Measurements from ENCODE around the gene INAFM1.
A peak's percentile ranks its signal among the peaks of the same experiment; 100 is the strongest.

Gene INAFM1

DNA sequence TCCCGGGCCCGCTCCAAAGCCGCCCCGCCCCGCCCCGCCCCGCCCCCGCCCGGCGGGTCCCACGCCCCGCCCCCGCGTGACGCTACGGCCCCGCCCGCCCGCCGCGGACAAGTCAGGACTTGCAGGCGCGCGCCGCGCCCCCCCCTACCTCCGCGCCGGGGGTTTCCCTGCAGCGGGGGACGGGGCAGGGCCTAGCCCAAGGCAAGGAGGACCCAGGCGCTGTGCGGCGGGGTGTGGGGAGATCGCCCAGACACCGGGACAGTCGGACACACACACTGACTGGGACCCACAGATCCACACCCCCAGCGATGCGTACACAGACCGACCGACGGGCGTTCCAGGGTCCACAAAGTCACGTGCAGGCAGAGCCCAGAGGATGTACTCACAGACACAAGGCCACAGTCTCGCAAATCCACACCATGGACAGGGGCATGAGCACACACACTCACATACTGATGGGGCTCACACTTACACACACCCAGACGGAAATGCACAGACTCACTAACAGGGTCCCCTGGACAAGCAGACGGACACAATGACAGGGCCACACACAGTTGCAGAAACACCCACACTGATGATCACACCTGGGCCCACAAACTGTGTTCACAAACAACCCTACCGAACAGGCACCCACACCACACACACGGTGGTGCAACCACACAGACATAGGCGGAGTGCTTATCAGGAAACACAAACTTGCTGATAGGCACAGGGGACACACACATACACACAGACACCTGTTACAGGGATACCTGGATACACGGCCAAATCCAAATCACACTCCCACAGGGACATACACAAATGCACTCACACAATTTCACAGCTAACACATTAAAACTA lies 43.2 kb upstream of the INAFM1 start:
- in situ Hi-C loops (cut with HindIII; ENCODE audit: low pct_unique_long_range_greater_than_20kb, low sequenced_read_pairs) = no loop called here
- peak in 1 of 2 experiments; percentile 70 for DNase-seq (ENCODE audit: low read depth in 1 of 2, low spot score in 1 of 2)
- no peak for TF ChIP-seq JUND (IDR thresholded peaks at IDR 0.05; ENCODE audit: low read depth)

DNA sequence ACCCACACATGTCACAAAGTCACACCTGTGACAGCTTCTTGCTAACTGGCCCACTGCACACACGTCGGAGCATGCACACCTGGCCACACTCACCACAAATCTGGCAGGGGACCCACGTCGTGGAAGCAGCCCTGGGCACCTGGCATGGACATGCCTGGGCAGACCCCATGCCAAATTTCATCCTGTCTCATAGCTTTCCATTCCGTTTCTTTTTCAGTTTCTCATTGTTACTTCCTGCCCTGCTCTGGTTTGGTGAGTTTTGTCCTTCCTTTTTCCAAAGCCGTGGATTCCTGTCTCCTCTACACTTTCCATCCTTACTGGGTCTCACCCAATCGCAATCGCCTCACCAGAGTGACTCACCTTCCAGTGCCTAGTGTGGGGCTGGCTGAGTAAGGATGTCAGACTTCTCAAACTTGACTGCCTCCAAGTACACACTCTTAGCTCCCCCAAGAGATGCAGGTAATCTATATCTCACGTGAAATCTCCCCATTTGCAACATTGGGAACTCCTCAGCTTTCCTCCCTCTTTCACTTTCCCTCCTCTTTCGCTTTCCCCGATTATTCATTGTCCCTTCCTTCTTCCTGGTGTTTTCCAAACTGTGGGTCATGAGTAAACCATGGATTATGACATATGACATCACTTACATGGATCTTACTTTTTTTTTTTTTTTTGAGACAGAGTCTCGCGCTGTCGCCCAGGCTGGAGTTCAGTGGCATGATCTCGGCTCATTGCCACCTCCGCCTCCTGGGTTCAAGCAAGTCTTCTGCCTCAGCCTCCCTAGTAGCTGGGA lies 42.1 kb upstream of the INAFM1 start:
- in situ Hi-C loops (cut with HindIII; ENCODE audit: low pct_unique_long_range_greater_than_20kb, low sequenced_read_pairs) = no loop called here
- TF ChIP-seq JUND (IDR thresholded peaks at IDR 0.05; ENCODE audit: low read depth) = no peak
- no peak for DNase-seq (ENCODE audit: low read depth in 1 of 2, low spot score in 1 of 2)

DNA sequence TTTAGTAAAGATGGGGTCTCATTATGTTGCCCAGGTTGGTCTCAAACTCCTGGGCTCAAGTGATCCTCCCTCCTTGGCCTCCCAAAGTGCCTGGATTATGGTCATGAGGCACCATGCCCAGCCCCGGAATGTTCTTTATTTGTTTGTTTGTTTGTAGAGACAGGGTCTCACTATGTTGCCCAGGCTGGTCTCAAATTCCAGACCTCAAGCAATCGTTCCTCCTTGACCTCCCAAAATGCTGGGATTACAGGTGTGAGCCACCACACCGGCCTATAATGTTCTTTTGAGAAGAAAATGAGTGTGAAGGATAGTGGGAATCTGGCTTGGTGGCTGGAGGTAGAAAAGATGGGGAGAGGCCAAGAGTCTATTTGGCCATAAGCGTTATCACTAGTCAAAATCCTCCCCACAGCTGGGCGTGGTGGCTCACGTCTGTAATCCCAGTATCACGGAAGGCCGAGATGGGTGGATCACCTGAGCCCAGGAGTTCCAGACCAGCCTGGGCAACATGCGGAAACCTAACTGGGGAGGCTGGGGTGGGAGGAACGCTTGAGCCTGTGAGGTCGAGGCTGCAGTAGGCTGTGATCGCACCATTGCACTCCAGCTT lies 38.5 kb upstream of the INAFM1 start:
- in situ Hi-C loops (cut with HindIII; ENCODE audit: low pct_unique_long_range_greater_than_20kb, low sequenced_read_pairs) = no loop called here
- no peak for TF ChIP-seq JUND (IDR thresholded peaks at IDR 0.05; ENCODE audit: low read depth)
- DNase-seq (ENCODE audit: low read depth in 1 of 2, low spot score in 1 of 2) = no peak

GRCh38 chr19:47239152-47239551 lies 35.5 kb upstream of the INAFM1 start:
- in situ Hi-C loops (cut with HindIII; ENCODE audit: low pct_unique_long_range_greater_than_20kb, low sequenced_read_pairs) = no loop called here
- no peak for DNase-seq (ENCODE audit: low read depth in 1 of 2, low spot score in 1 of 2)
- no peak for TF ChIP-seq JUND (IDR thresholded peaks at IDR 0.05; ENCODE audit: low read depth)

DNA sequence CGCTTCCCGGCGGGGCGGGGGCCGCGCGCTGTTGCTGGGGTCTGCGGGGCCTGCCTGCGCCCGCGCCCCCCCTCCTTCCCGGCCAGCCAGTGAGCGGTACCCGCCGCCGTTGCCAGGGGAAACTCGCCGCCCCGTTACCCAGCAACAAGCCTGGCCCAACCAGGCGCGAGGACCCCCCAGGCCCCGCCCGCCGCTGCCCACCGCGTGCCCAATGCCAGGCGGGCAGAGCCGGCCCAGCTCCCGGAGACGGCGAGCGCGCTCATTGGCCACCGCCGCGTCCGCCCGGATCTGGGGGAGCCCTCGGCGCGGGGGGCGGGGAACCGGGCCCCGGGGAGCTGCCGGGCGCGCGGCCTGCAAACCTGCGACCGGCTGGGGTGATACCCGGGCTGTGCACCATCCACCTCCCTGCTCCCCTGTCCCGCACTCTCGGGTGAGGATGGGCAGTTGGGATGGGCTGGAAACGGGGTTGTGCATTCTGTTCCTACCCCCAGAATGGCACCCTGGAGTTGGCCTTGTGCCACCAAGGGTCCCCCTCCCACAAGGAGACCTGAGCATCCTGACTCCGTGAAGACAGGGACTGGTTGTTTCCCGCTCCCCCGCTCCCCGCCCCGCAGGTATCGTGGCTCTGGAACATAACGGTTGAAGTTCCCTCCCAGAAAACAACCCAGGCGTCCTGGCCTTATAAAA lies 34.9 kb upstream of the INAFM1 start:
- in situ Hi-C loops (cut with HindIII; ENCODE audit: low pct_unique_long_range_greater_than_20kb, low sequenced_read_pairs) = no loop called here
- DNase-seq (ENCODE audit: low read depth in 1 of 2, low spot score in 1 of 2) = peak in 1 of 2 experiments; percentile 67
- no peak for TF ChIP-seq JUND (IDR thresholded peaks at IDR 0.05; ENCODE audit: low read depth)

GRCh38 chr19:47240556-47240955 lies 34.1 kb upstream of the INAFM1 start:
- no peak for TF ChIP-seq JUND (IDR thresholded peaks at IDR 0.05; ENCODE audit: low read depth)
- in situ Hi-C loops (cut with HindIII; ENCODE audit: low pct_unique_long_range_greater_than_20kb, low sequenced_read_pairs) = no loop called here
- no peak for DNase-seq (ENCODE audit: low read depth in 1 of 2, low spot score in 1 of 2)

DNA sequence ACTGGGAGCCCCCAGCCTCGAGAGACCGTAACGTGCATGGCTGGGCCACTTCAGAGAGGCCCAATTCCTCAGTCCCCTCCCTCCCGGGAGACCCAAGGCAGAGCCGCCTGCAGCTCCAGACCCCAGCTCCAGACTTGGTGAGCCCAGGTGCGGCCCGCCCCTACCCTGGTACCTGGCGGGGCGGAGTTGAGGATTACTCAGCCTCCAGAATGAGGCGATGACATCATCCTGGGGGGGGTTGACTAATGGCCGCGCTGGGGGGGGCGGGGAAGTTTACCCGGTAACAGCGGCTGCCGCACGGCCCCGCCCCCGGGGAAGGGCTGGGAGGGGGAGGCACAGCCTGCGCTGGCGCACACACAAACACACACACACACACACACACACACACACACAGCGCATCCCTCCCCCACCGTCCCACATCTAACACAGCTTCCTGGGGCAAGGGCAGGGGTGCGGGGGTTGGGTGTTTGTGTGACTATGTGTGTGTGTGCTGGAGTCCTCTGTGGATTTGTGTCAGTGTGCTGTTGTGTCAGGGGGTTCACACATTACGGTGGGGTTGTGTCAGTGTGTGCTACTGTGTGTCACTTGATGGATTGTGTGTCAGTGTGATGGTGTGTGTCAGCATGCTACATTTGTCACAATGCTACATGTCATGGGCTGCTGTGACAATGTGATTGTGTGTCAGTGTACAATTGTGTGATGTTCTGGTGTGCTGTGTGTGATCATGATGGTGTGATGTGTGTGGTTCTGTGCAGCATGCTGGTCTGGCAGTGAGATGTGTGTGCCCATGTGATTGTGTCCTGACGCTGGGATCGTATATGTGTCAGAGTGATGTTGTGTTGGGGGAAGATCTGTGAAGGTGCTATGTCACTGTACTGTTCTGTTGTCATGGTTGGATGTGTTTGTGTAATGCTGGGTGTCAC lies 33.4 kb upstream of the INAFM1 start:
- peak; percentile 59 for TF ChIP-seq JUND (IDR thresholded peaks at IDR 0.05; ENCODE audit: low read depth)
- in situ Hi-C loops (cut with HindIII; ENCODE audit: low pct_unique_long_range_greater_than_20kb, low sequenced_read_pairs) = no loop called here
- peak; percentile 78 to 89 for DNase-seq (ENCODE audit: low read depth in 1 of 2, low spot score in 1 of 2)

GRCh38 chr19:47241919-47242577 lies 32.6 kb upstream of the INAFM1 start:
- TF ChIP-seq JUND (IDR thresholded peaks at IDR 0.05; ENCODE audit: low read depth) = no peak
- in situ Hi-C loops (cut with HindIII; ENCODE audit: low pct_unique_long_range_greater_than_20kb, low sequenced_read_pairs) = no loop called here
- DNase-seq (ENCODE audit: low read depth in 1 of 2, low spot score in 1 of 2) = no peak

- no peak for DNase-seq (ENCODE audit: low read depth in 1 of 2, low spot score in 1 of 2)
- TF ChIP-seq JUND (IDR thresholded peaks at IDR 0.05; ENCODE audit: low read depth) = no peak
- in situ Hi-C loops (cut with HindIII; ENCODE audit: low pct_unique_long_range_greater_than_20kb, low sequenced_read_pairs) = no loop called here
These were observed 31.3 kb upstream of the INAFM1 start for GRCh38 chr19:47243364-47243775.

DNA sequence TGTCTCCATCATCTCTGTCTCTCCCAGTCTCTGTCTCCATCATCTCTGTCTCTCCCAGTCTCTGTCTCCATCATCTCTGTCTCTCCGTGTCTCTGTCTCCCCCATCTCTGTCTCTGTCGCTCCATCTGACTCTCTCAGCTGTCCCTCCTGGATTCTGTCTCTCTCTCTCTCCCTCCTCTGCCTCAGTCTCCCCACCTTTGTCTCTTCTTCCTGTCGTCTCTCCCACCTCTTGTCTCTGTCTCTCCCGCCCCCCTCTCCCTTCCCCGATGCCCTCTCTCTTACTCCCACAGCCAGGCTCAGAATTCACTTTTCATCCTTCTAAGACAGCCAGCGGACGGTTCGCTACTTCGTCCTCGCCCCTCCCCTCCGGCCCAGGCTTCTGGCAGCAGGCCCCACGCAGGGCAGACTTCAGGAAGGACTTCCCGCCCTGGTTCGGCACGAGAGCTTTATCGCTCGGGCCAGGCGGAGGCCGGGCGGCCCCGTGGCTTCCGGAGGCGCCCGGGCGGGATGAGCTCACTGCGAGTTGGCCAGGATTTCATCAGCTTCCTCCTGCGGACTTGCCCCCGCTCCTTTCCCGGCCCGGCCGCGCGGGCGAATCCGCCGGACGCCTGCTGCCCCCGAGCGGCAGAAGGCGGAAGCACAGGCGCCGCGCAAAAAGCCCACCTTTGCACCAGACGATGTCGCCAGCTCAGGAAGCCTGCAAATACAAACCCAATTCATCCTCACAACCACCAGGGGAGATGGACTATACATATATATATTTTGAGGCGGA lies 30.7 kb upstream of the INAFM1 start:
- in situ Hi-C loops (cut with HindIII; ENCODE audit: low pct_unique_long_range_greater_than_20kb, low sequenced_read_pairs) = no loop called here
- no peak for TF ChIP-seq JUND (IDR thresholded peaks at IDR 0.05; ENCODE audit: low read depth)
- DNase-seq (ENCODE audit: low read depth in 1 of 2, low spot score in 1 of 2) = peak in 1 of 2 experiments; percentile 90
